H1 (cell line): Measurements from ENCODE around the gene ARFGEF3. TPM values are rescaled to one million over a fixed set of nuclear protein-coding genes. Genes with fewer than 3 reads are reported as not detected.

ENCODE experiments used
- CTCF ChIA-PET: fragments of 300-600 bp; sonication (Branson Sonifier 250); formaldehyde crosslinking; loops from one replicate; lab custom pipeline; 2021; ENCODE audit not compliant: partially characterized antibody; lab: Charles Lee
- POLR2A ChIA-PET: fragments of 300-600 bp; sonication (Branson Sonifier 250); formaldehyde crosslinking; loops from one replicate; lab custom pipeline; 2021; ENCODE audit warnings: inconsistent platforms; ENCODE audit not compliant: partially characterized antibody; lab: Charles Lee
- DNase-seq, 2 experiments: peaks; one replicate each; pipeline versions ENCODE4 v3.0.0 to v3.0.0-alpha.2; 2010 to 2022; ENCODE audit warnings: low spot score in 2 of 2, low read depth in 1 of 2, mixed read lengths in 1 of 2
- FAIRE-seq: peaks from 2 replicates; lab custom pipeline; 2011; peaks lifted over from hg19 to GRCh38; lab: Jason Lieb, UNC
- H2AFZ ChIP-seq: 2 replicates; pipeline ENCODE4 v1.8.1; 2012; ENCODE audit warnings: low read length, inconsistent platforms
- H2AK5ac ChIP-seq: 2 replicates; pipeline ENCODE4 v1.6.1; 2013; ENCODE audit warnings: low read depth, low read length
- H2BK120ac ChIP-seq: replicated peaks from 2 replicates; pipeline ENCODE3; 2013; ENCODE audit warnings: low read depth, low read length, inconsistent platforms
- H2BK12ac ChIP-seq: 2 replicates; pipeline ENCODE4 v1.6.1; 2013; ENCODE audit warnings: low read depth, low read length
- H2BK15ac ChIP-seq: 2 replicates; pipeline ENCODE4 v1.6.1; 2013; ENCODE audit warnings: low read length
- H2BK20ac ChIP-seq: 2 replicates; pipeline ENCODE4 v1.6.1; 2013; ENCODE audit warnings: low read length
- H2BK5ac ChIP-seq: 2 replicates; pipeline ENCODE4 v1.6.1; 2013; ENCODE audit warnings: low read depth, low read length
- H3K14ac ChIP-seq: 2 replicates; pipeline ENCODE4 v1.6.1; 2013; ENCODE audit warnings: inconsistent platforms; ENCODE audit not compliant: insufficient read length
- H3K18ac ChIP-seq: 2 replicates; pipeline ENCODE4 v1.6.1; 2013; ENCODE audit warnings: low read length; ENCODE audit errors: extremely low read depth
- H3K23ac ChIP-seq: 2 replicates; pipeline ENCODE4 v1.6.1; 2013; ENCODE audit warnings: inconsistent platforms; ENCODE audit not compliant: insufficient read length
- H3K23me2 ChIP-seq: 2 replicates; pipeline ENCODE4 v1.6.1; 2013; ENCODE audit warnings: low read depth, low read length
- H3K27ac ChIP-seq: 2 replicates; pipeline ENCODE4 v1.6.1; 2011; ENCODE audit warnings: low read depth, low read length, inconsistent platforms
- H3K27me3 ChIP-seq, 4 experiments: replicated peaks in 1 of 4; 1 replicate in 1 of 4; 2 replicates in 3 of 4; pipeline versions ENCODE4 v1.6.1 to v1.8.1; 2011 to 2013; ENCODE audit warnings: low read length in 3 of 4, mild to moderate bottlenecking in 3 of 4, inconsistent platforms in 2 of 4, mixed read lengths in 2 of 4, moderate library complexity in 1 of 4; ENCODE audit not compliant: control insufficient read depth in 3 of 4, insufficient read depth in 3 of 4; ENCODE audit errors: extremely low read depth in 1 of 4
- H3K36me3 ChIP-seq, 4 experiments: 2 replicates each; pipeline versions ENCODE4 v1.6.1 to v1.8.1; 2011 to 2013; ENCODE audit warnings: mild to moderate bottlenecking in 4 of 4, low read length in 3 of 4, moderate library complexity in 2 of 4, control low read depth in 1 of 4, inconsistent platforms in 1 of 4; ENCODE audit not compliant: insufficient read depth in 4 of 4, control insufficient read depth in 2 of 4
- H3K4ac ChIP-seq: replicated peaks from 2 replicates; pipeline ENCODE3; 2013; ENCODE audit warnings: low read length, low read depth, mixed read lengths, inconsistent platforms; ENCODE audit not compliant: insufficient read length
- H3K4me1 ChIP-seq, 4 experiments: replicated peaks in 1 of 4; 1 replicate in 1 of 4; 2 replicates in 3 of 4; pipeline versions ENCODE4 v1.6.1 to v1.8.1; 2011 to 2013; ENCODE audit warnings: low read length in 3 of 4, inconsistent platforms in 2 of 4, mixed read lengths in 1 of 4; ENCODE audit not compliant: insufficient read depth in 4 of 4, control insufficient read depth in 3 of 4
- H3K4me2 ChIP-seq, 2 experiments: 2 replicates each; pipeline versions ENCODE4 v1.6.1 to v1.8.1; 2011 to 2013; ENCODE audit warnings: low read depth in 2 of 2, low read length in 2 of 2, control low read depth in 1 of 2, inconsistent platforms in 1 of 2, mild to moderate bottlenecking in 1 of 2; ENCODE audit not compliant: insufficient read depth in 1 of 2
- H3K4me3 ChIP-seq, 4 experiments: fragments of 200-600, 300-600 bp in 1 of 4; sonication (generic), shearing (Covaris generic), sonication (Bioruptor Twin) in 1 of 4; 2 replicates each; pipeline versions ENCODE4 v1.5.1 to v1.8.1; 2011 to 2016; ENCODE audit warnings: low read length in 4 of 4, low read depth in 3 of 4, control low read depth in 2 of 4, inconsistent platforms in 2 of 4, mild to moderate bottlenecking in 2 of 4, mixed read lengths in 1 of 4, moderate library complexity in 1 of 4; ENCODE audit not compliant: insufficient read depth in 2 of 4; ENCODE audit errors: extremely low read depth in 1 of 4
- H3K56ac ChIP-seq: replicated peaks from 2 replicates; pipeline ENCODE3; 2013; ENCODE audit warnings: low read depth, mild to moderate bottlenecking, mixed read lengths, low read length, inconsistent platforms; ENCODE audit not compliant: insufficient read length
- H3K79me1 ChIP-seq: 2 replicates; pipeline ENCODE4 v1.6.1; 2013; ENCODE audit warnings: low read depth, low read length, control low read depth
- H3K79me2 ChIP-seq, 2 experiments: 2 replicates each; pipeline versions ENCODE4 v1.6.1 to v1.8.1; 2012 to 2013; ENCODE audit warnings: low read length in 2 of 2, mild to moderate bottlenecking in 2 of 2, inconsistent platforms in 1 of 2; ENCODE audit not compliant: insufficient read depth in 2 of 2, control insufficient read depth in 1 of 2
- H3K9ac ChIP-seq, 4 experiments: replicated peaks in 1 of 4; 1 replicate in 1 of 4; 2 replicates in 3 of 4; pipeline versions ENCODE4 v1.6.1 to v1.8.1; 2011 to 2013; ENCODE audit warnings: low read depth in 3 of 4, low read length in 3 of 4, control low read depth in 2 of 4, mild to moderate bottlenecking in 2 of 4, moderate library complexity in 2 of 4, inconsistent platforms in 1 of 4; ENCODE audit errors: extremely low read depth in 1 of 4
- H3K9me3 ChIP-seq, 2 experiments: 2 replicates each; pipeline versions ENCODE4 v1.6.1 to v1.8.1; 2012 to 2013; ENCODE audit warnings: mild to moderate bottlenecking in 2 of 2, moderate library complexity in 2 of 2, control low read depth in 1 of 2, inconsistent platforms in 1 of 2, low read depth in 1 of 2, low read length in 1 of 2, mixed read lengths in 1 of 2; ENCODE audit not compliant: insufficient read depth in 2 of 2
- H4K20me1 ChIP-seq, 2 experiments: replicated peaks in 1 of 2; 2 replicates each; pipeline versions ENCODE3 to v1.8.1; 2011 to 2013; ENCODE audit warnings: inconsistent platforms in 2 of 2, low read length in 2 of 2, mild to moderate bottlenecking in 1 of 2; ENCODE audit not compliant: insufficient read depth in 2 of 2, control insufficient read depth in 1 of 2
- H4K5ac ChIP-seq: 2 replicates; pipeline ENCODE4 v1.6.1; 2013; ENCODE audit warnings: low read length, low read depth, mixed read lengths, inconsistent platforms; ENCODE audit not compliant: insufficient read length
- H4K8ac ChIP-seq: 2 replicates; pipeline ENCODE4 v1.8.0; 2013; ENCODE audit warnings: mild to moderate bottlenecking, moderate library complexity, low read length, inconsistent platforms; ENCODE audit not compliant: insufficient read depth; ENCODE audit errors: extremely low read depth
- H4K91ac ChIP-seq: replicated peaks from 2 replicates; pipeline ENCODE3; 2013; ENCODE audit warnings: low read length, mixed read lengths, inconsistent platforms; ENCODE audit not compliant: insufficient read length
- CEBPB ChIP-seq: IDR thresholded peaks from 2 replicates; pipeline ENCODE4 v1.6.1; 2012; ENCODE audit warnings: low read depth, low read length
- EGR1 ChIP-seq: IDR thresholded peaks from 2 replicates; pipeline ENCODE4 v1.6.1; 2011; ENCODE audit warnings: low read depth, low read length, borderline replicate concordance
- GTF2F1 ChIP-seq: IDR thresholded peaks from 2 replicates; pipeline ENCODE4 v1.6.1; 2012; ENCODE audit warnings: low read depth, low read length, improper control_type of control experiment, borderline replicate concordance
- HDAC2 ChIP-seq, 2 experiments: fragments of 300-600 bp in 1 of 2; sonication (generic) in 1 of 2; IDR thresholded peaks; 2 replicates each; pipeline ENCODE4 v1.6.1; 2011 to 2012; ENCODE audit warnings: low read depth in 2 of 2, low read length in 2 of 2, mild to moderate bottlenecking in 2 of 2, moderate library complexity in 2 of 2, borderline replicate concordance in 1 of 2, inconsistent platforms in 1 of 2
- JUND ChIP-seq: IDR thresholded peaks from 2 replicates; pipeline ENCODE4 v1.6.1; 2011; ENCODE audit warnings: mild to moderate bottlenecking, improper control_type of control experiment, low read length
- NRF1 ChIP-seq: IDR thresholded peaks from 2 replicates; pipeline ENCODE4 v1.6.1; 2011; ENCODE audit warnings: mild to moderate bottlenecking, low read depth, low read length, improper control_type of control experiment
- SP4 ChIP-seq: IDR thresholded peaks from 2 replicates; pipeline ENCODE4 v1.6.1; 2012; ENCODE audit warnings: low read length, inconsistent platforms
- SRF ChIP-seq: IDR thresholded peaks from 2 replicates; pipeline ENCODE4 v1.6.1; 2011; ENCODE audit warnings: mild to moderate bottlenecking, low read depth, low read length, moderate library complexity
- USF2 ChIP-seq: IDR thresholded peaks from 2 replicates; pipeline ENCODE4 v1.6.1; 2011; ENCODE audit warnings: low read length, improper control_type of control experiment
- ZNF274 ChIP-seq: IDR thresholded peaks from 2 replicates; pipeline ENCODE4 v1.7.0; 2012; ENCODE audit warnings: low read length, borderline replicate concordance; ENCODE audit errors: extremely low read depth
- WGBS, 2 experiments: shearing (Covaris generic) in 1 of 2; methylation state at CpG; one replicate each; pipeline versions ENCODE4 v1.1.6 to v1.1.7; 2013 to 2015; ENCODE audit warnings: low lambda C conversion rate in 2 of 2, mixed read lengths in 2 of 2, inconsistent platforms in 1 of 2, low coverage in 1 of 2, missing lambda C conversion rate in 1 of 2; ENCODE audit not compliant: insufficient replicate concordance in 2 of 2, insufficient coverage in 1 of 2, insufficient read length in 1 of 2; ENCODE audit errors: extremely low coverage in 1 of 2, missing lambda C conversion rate in 1 of 2; 5-methylcytosine and 5-hydroxymethylcytosine counted together
- polyA plus RNA-seq, 7 experiments: library from polyadenylated mRNA; depleted of rRNA in 3 of 7; stranded (reverse) in 5 of 7; unstranded in 2 of 7; fragments of >200 nt in 5 of 7; fragments of 200-250 nt in 2 of 7; gene quantifications; 1 replicate in 5 of 7; 2 replicates in 1 of 7; 4 replicates in 1 of 7; pipeline versions ENCODE4 v1.2.1 to v1.2.3, GENCODE V29; 2011 to 2013; ENCODE audit warnings: missing spikeins in 2 of 7, mixed read lengths in 2 of 7
- total RNA-seq: library from RNA; stranded (reverse); fragmentation: NEBNext Ultra II Directional; extraction: Animal tissue kit (Norgen Biotek cat#: 25700); gene quantifications from 2 replicates; pipeline ENCODE4 v1.2.1, GENCODE V29; 2021

The ARFGEF3 gene
- total and polyA plus RNA-seq, 2 of the 8 experiments (the other 6 are each of a cell fraction or from before 2014, with no cell fraction given) = 5.8 to 23.2 TPM

GRCh38 chr6:138204792-138205384, 43.1 kb downstream of the ARFGEF3 start:
- Histone ChIP-seq H2BK20ac (no peak overlapping the region), H3K4me1 (peaks cover 0 to 4% (median 0%) of the 10 kb centered on the region in 4 experiments; a peak in 1 of 7 replicates), H3K23me2 (no peaks in the 10 kb centered on the region), H4K20me1 (no peaks in the 10 kb centered on the region), H2BK120ac (no peak overlapping the region), H3K23ac (no peak overlapping the region), H2BK5ac (no peak overlapping the region), H3K4ac (no peak overlapping the region), H4K8ac (no peak overlapping the region), H4K91ac (no peak overlapping the region), H3K36me3 (no peaks in the 10 kb centered on the region; a peak in 1 of 8 replicates), H3K27ac (no peak overlapping the region), H2AFZ (no peak overlapping the region), H3K56ac (no peak overlapping the region), H2AK5ac (no peak overlapping the region), H3K18ac (no peak overlapping the region), H2BK15ac (no peak overlapping the region), H4K5ac (no peak overlapping the region), H3K79me2 (no peaks in the 10 kb centered on the region), H3K9ac (no peak overlapping the region), H3K14ac (no peak overlapping the region), H3K4me3 (no peak overlapping the region), H3K27me3 (no peaks in the 10 kb centered on the region), H2BK12ac (no peak overlapping the region), H3K9me3 (no peaks in the 10 kb centered on the region), H3K4me2 (no peak overlapping the region), H3K79me1 (no peaks in the 10 kb centered on the region)
- no peak for TF ChIP-seq USF2
- no peak for TF ChIP-seq JUND
- TF ChIP-seq HDAC2 (IDR thresholded peaks at IDR 0.05; ENCODE audit: borderline replicate concordance in 1 of 2, low read depth in 2 of 2, low read length in 2 of 2) = no peak
- no peak for TF ChIP-seq SP4
- no peak for TF ChIP-seq NRF1
- no peak for TF ChIP-seq SRF
- no peak for TF ChIP-seq EGR1
- no peak for TF ChIP-seq CEBPB
- TF ChIP-seq ZNF274 = no peak
- no peak for TF ChIP-seq GTF2F1
- DNase-seq (no peak), FAIRE-seq (no peak)
- CTCF ChIA-PET = interaction anchor here (1.0 kb wide), 1 partner anchor 89 kb away, joined by 6 read pairs; no protein-coding TSS in a partner anchor
- 86% methylated on average over 4 of the region's 4 CpGs; no CpG with 5 or more reads in 1 of the 2 experiments for WGBS, 2 experiments
- POLR2A ChIA-PET = no interaction called here
